PC-9 (cell line): ENCODE data around the gene PRLHR. TPM values are rescaled to one million over a fixed set of nuclear protein-coding genes. Genes with fewer than 3 reads are reported as not detected.

Source experiments
- BruUV-seq: library from RNA; stranded (reverse); fragments of 400-500 nt; replicated peaks from 2 replicates; lab custom pipeline; 2021; lab: Mats Ljungman, UMichigan
- CTCF ChIA-PET: fragments of 300-600 bp; sonication (Branson Sonifier 250); formaldehyde crosslinking; loops from one replicate; lab custom pipeline; 2022; ENCODE audit warnings: antibody characterized with exemption; lab: Charles Lee
- POLR2A ChIA-PET: fragments of 300-600 bp; sonication (Branson Sonifier 250); formaldehyde crosslinking; loops from one replicate; lab custom pipeline; 2022; ENCODE audit warnings: antibody characterized with exemption; ENCODE audit not compliant: unreplicated experiment; lab: Charles Lee
- DNase-seq, 2 experiments: peaks; one replicate each; pipeline versions ENCODE4 v3.0.0 to v3.0.0-alpha.2; 2015 to 2022; ENCODE audit warnings: mixed read lengths in 1 of 2
- H2AFZ ChIP-seq: fragments of 200-600 bp; sonication (generic); 2 replicates; pipeline ENCODE4 v1.8.1; 2017; ENCODE audit warnings: antibody characterized with exemption
- H3F3A ChIP-seq: fragments of 200-600 bp; sonication (generic); 2 replicates; pipeline ENCODE4 v1.8.1; 2017; ENCODE audit warnings: antibody characterized with exemption, mild to moderate bottlenecking, low read depth; ENCODE audit not compliant: insufficient read depth
- H3K27ac ChIP-seq: fragments of 200-600 bp; sonication (generic); 2 replicates; pipeline ENCODE4 v1.6.1; 2016; ENCODE audit warnings: mixed run types
- H3K27me3 ChIP-seq: fragments of 200-600 bp; sonication (generic); 2 replicates; pipeline ENCODE4 v1.6.1; 2016; ENCODE audit warnings: low read depth, mixed run types; ENCODE audit not compliant: insufficient read depth
- H3K36me3 ChIP-seq: fragments of 200-600 bp; sonication (generic); 2 replicates; pipeline ENCODE4 v1.6.1; 2016; ENCODE audit warnings: low read depth, mixed run types
- H3K4me1 ChIP-seq: fragments of 200-600 bp; sonication (generic); replicated peaks from 2 replicates; pipeline ENCODE4 v1.6.1; 2016; ENCODE audit warnings: mixed run types; ENCODE audit not compliant: insufficient read depth
- H3K4me2 ChIP-seq: fragments of 200-600 bp; sonication (generic); 2 replicates; pipeline ENCODE4 v1.6.1; 2017; ENCODE audit warnings: mixed run types
- H3K4me3 ChIP-seq: fragments of 200-600 bp; sonication (generic); 2 replicates; pipeline ENCODE4 v1.6.1; 2016; ENCODE audit warnings: mixed run types
- H3K79me2 ChIP-seq: fragments of 200-600 bp; sonication (generic); 2 replicates; pipeline ENCODE4 v1.6.1; 2017; ENCODE audit warnings: low read depth, mixed run types
- H3K9me2 ChIP-seq: fragments of 200-600 bp; sonication (generic); 2 replicates; pipeline ENCODE4 v1.8.1; 2017; ENCODE audit warnings: mild to moderate bottlenecking; ENCODE audit not compliant: insufficient read depth
- H3K9me3 ChIP-seq: fragments of 200-600 bp; sonication (generic); 2 replicates; pipeline ENCODE4 v1.8.1; 2016; ENCODE audit warnings: low read depth; ENCODE audit not compliant: insufficient read depth
- H4K20me1 ChIP-seq: fragments of 200-600 bp; sonication (generic); 2 replicates; pipeline ENCODE4 v1.8.1; 2017; ENCODE audit not compliant: insufficient read depth
- EZH2 ChIP-seq: fragments of 200-600 bp; sonication (generic); IDR thresholded peaks from 2 replicates; pipeline ENCODE4 v1.8.0; 2017; ENCODE audit warnings: antibody characterized with exemption, low read depth
- intact Hi-C: fragments of 100-400 bp; cut with micrococcal nuclease; formaldehyde crosslinking; loops from one replicate; pipeline ENCODE4 v1.10.0; 2022; ENCODE audit not compliant: unreplicated experiment
- total RNA-seq: library from RNA; stranded (reverse); gene quantifications from 2 replicates; pipeline ENCODE4 v1.2.3, GENCODE V29; 2021
- TF ChIP-seq, protein P1 (sequence below): fragments of 200-600 bp; sonication (generic); conservative IDR thresholded peaks from 2 replicates; pipeline ENCODE4 v1.6.1; 2017; ENCODE audit warnings: mixed run types, antibody characterized with exemption, mild to moderate bottlenecking, moderate library complexity

PRLHR gene
- total RNA-seq, 1 experiment from 2014 or later = not detected

DNA sequence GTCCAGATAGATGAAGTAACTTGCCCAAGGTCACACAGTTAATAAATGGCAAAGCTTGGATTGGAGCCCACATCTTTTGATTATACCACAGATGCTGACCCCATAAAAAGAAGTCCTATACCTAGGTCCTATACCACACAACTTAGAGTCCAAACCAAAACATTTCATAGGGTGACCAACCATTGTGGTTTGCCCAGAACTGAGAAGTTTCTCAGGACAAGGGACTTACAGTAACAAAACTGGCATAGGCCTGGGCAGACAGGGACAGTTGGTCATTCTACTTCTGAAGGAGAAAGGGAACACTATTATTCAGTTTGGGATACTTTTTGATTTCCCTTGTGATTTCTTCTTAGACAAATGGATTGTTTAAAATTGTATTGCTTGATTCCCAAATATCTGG, 32.9 kb upstream of the PRLHR start:
- ChIA-PET CTCF (no interaction called here), POLR2A (no interaction called here)
- Histone ChIP-seq H3K27me3 (peaks cover 25% of the 10 kb centered on the region), H3K4me1 (no peaks in the 10 kb centered on the region), H3K4me3 (no peak overlapping the region), H4K20me1 (no peaks in the 10 kb centered on the region), H3K27ac (no peak overlapping the region), H3K4me2 (no peak overlapping the region), H3K9me3 (no peaks in the 10 kb centered on the region), H2AFZ (no peak overlapping the region), H3F3A (no peaks in the 10 kb centered on the region), H3K36me3 (no peaks in the 10 kb centered on the region), H3K9me2 (no peaks in the 10 kb centered on the region), H3K79me2 (no peaks in the 10 kb centered on the region)
- BruUV-seq = no TSS peak
- TF ChIP-seq, protein P1, sequence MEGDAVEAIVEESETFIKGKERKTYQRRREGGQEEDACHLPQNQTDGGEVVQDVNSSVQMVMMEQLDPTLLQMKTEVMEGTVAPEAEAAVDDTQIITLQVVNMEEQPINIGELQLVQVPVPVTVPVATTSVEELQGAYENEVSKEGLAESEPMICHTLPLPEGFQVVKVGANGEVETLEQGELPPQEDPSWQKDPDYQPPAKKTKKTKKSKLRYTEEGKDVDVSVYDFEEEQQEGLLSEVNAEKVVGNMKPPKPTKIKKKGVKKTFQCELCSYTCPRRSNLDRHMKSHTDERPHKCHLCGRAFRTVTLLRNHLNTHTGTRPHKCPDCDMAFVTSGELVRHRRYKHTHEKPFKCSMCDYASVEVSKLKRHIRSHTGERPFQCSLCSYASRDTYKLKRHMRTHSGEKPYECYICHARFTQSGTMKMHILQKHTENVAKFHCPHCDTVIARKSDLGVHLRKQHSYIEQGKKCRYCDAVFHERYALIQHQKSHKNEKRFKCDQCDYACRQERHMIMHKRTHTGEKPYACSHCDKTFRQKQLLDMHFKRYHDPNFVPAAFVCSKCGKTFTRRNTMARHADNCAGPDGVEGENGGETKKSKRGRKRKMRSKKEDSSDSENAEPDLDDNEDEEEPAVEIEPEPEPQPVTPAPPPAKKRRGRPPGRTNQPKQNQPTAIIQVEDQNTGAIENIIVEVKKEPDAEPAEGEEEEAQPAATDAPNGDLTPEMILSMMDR = no peak
- no peak for TF ChIP-seq EZH2
- DNase-seq = no peak
- intact Hi-C loops = no loop called here

DNA sequence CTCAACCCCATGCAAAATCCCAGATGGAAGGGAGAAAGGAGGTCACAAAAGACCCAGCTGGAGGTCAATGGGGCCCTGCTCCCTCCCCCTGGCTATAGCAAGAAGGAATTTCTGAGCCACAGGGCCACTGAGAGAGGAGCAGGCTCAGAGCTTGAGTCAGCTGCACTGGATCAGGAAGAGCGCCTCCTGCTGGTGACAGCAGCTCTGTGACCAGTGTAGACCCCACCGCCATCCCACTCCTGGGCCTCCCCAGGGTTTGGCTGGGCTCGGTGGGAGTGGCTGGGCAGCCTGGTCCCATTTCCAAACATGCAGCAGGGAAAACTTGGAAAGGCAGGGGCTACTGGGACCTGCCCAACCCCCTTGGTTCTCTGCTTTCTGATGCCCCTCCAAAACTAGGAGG, 31.5 kb upstream of the PRLHR start:
- ChIA-PET POLR2A (no interaction called here), CTCF (interaction anchor here (0.6 kb wide), 1 partner anchor 205 kb away, joined by 8 read pairs; no protein-coding TSS in a partner anchor)
- no peaks in the 10 kb centered on the region for H3F3A ChIP-seq
- no peaks in the 10 kb centered on the region for H3K36me3 ChIP-seq
- H2AFZ ChIP-seq = no peak overlapping the region
- no peaks in the 10 kb centered on the region for H3K9me2 ChIP-seq
- H3K4me3 ChIP-seq = no peak overlapping the region
- no peak overlapping the region for H3K4me2 ChIP-seq
- no peak for TF ChIP-seq EZH2
- TF ChIP-seq, protein P1 = no peak
- no peaks in the 10 kb centered on the region for H3K4me1 ChIP-seq
- no peak overlapping the region for H3K27ac ChIP-seq
- H3K79me2 ChIP-seq = no peaks in the 10 kb centered on the region
- H3K9me3 ChIP-seq = no peaks in the 10 kb centered on the region
- intact Hi-C loops = no loop called here
- H4K20me1 ChIP-seq = no peaks in the 10 kb centered on the region
- no peak for DNase-seq
- H3K27me3 ChIP-seq = peaks cover 28% of the 10 kb centered on the region
- BruUV-seq = no TSS peak

- H3K9me2 ChIP-seq = no peaks in the 10 kb centered on the region
- H3K4me2 ChIP-seq = no peak overlapping the region
- no TSS peak for BruUV-seq
- H3K4me1 ChIP-seq = no peaks in the 10 kb centered on the region
- peaks cover 28% of the 10 kb centered on the region; the same call in 1 of the 2 replicates for H3K27me3 ChIP-seq
- no peaks in the 10 kb centered on the region for H3K36me3 ChIP-seq
- no peaks in the 10 kb centered on the region for H3K79me2 ChIP-seq
- no peak overlapping the region for H3K4me3 ChIP-seq
- TF ChIP-seq, protein P1 = no peak
- TF ChIP-seq EZH2 = no peak
- H3K9me3 ChIP-seq = no peaks in the 10 kb centered on the region
- no peaks in the 10 kb centered on the region for H4K20me1 ChIP-seq
- H3F3A ChIP-seq = no peaks in the 10 kb centered on the region
- H2AFZ ChIP-seq = no peak overlapping the region
- no peak overlapping the region for H3K27ac ChIP-seq
- POLR2A ChIA-PET = no interaction called here
- intact Hi-C loops = no loop called here
- CTCF ChIA-PET = no interaction called here
- DNase-seq = no peak
These were observed 30.1 kb upstream of the PRLHR start for GRCh38 chr10:118625504-118625903.
